Activated naive CD4-positive, alpha-beta T cell treated with anti-CD3 and anti-CD28 coated beads for 36 hours (primary cell): ENCODE data around the gene PDS5A. TPM values are rescaled to one million over a fixed set of nuclear protein-coding genes. Genes with fewer than 3 reads are reported as not detected.
"Not testable (repeated sequence)": the region's sequence is repeated elsewhere in the genome, so short reads cannot be mapped to it uniquely, and the experiment has no call there.

Experiments
- CTCF ChIA-PET: fragments of 350-600 bp; sonication (Branson Sonifier 250); formaldehyde crosslinking; loops from one replicate; lab custom pipeline; 2021; ENCODE audit warnings: antibody characterized with exemption; lab: Charles Lee
- DNase-seq: peaks from one replicate; pipeline ENCODE4 v3.0.0-alpha.2; 2020
- H3K27ac Mint-ChIP-seq: one replicate; pipeline ENCODE4 v1.8.0; 2021; ENCODE audit warnings: mild to moderate bottlenecking, mixed read lengths
- H3K27me3 Mint-ChIP-seq: one replicate; pipeline ENCODE4 v1.8.0; 2021; ENCODE audit warnings: low read depth, mixed read lengths
- H3K36me3 Mint-ChIP-seq: one replicate; pipeline ENCODE4 v1.8.0; 2021; ENCODE audit warnings: low read depth, mixed read lengths
- H3K4me1 Mint-ChIP-seq: one replicate; pipeline ENCODE4 v1.8.0; 2021; ENCODE audit warnings: low read depth, mixed read lengths
- H3K4me3 Mint-ChIP-seq: one replicate; pipeline ENCODE4 v1.8.0; 2021; ENCODE audit warnings: mild to moderate bottlenecking, moderate library complexity, mixed read lengths
- H3K9me3 Mint-ChIP-seq: one replicate; pipeline ENCODE4 v1.8.0; 2021; ENCODE audit warnings: mixed read lengths
- intact Hi-C: fragments of 100-400 bp; cut with micrococcal nuclease; formaldehyde crosslinking; loops from one replicate; pipeline ENCODE4 v1.15.1; 2023
- total RNA-seq, 2 experiments: library from RNA; stranded (reverse); gene quantifications; one replicate each; pipeline ENCODE4 v1.2.3, GENCODE V29; 2021

PDS5A gene, protein sequence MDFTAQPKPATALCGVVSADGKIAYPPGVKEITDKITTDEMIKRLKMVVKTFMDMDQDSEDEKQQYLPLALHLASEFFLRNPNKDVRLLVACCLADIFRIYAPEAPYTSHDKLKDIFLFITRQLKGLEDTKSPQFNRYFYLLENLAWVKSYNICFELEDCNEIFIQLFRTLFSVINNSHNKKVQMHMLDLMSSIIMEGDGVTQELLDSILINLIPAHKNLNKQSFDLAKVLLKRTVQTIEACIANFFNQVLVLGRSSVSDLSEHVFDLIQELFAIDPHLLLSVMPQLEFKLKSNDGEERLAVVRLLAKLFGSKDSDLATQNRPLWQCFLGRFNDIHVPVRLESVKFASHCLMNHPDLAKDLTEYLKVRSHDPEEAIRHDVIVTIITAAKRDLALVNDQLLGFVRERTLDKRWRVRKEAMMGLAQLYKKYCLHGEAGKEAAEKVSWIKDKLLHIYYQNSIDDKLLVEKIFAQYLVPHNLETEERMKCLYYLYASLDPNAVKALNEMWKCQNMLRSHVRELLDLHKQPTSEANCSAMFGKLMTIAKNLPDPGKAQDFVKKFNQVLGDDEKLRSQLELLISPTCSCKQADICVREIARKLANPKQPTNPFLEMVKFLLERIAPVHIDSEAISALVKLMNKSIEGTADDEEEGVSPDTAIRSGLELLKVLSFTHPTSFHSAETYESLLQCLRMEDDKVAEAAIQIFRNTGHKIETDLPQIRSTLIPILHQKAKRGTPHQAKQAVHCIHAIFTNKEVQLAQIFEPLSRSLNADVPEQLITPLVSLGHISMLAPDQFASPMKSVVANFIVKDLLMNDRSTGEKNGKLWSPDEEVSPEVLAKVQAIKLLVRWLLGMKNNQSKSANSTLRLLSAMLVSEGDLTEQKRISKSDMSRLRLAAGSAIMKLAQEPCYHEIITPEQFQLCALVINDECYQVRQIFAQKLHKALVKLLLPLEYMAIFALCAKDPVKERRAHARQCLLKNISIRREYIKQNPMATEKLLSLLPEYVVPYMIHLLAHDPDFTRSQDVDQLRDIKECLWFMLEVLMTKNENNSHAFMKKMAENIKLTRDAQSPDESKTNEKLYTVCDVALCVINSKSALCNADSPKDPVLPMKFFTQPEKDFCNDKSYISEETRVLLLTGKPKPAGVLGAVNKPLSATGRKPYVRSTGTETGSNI (N-terminal part only)
- total RNA-seq, result 10 to 100 TPM; 86.8 to 89.1 TPM

- Mint-ChIP-seq H3K4me1 (peaks cover 33% of the 10 kb centered on the region), H3K27me3 (no peaks in the 10 kb centered on the region), H3K4me3 (peak within 1 kb of the TSS; percentile 93), H3K27ac (peak within 1 kb of the TSS; percentile 96), H3K9me3 (no peaks in the 10 kb centered on the region), H3K36me3 (peaks cover 29% of the 10 kb centered on the region)
- intact Hi-C loops, result loop anchor here (1.0 to 5.0 kb wide), 13 partner anchors 47 to 1075 kb away; partner anchors contain the start of genes LIAS, RHOH, RPL9 and SMIM14
- DNase-seq, result peak; percentile 91
- CTCF ChIA-PET, result interaction anchor here (0.6 to 1.7 kb wide), 15 partner anchors 11 to 633 kb away, joined by 3 to 11 read pairs (median 3); partner anchors contain the start of genes UBE2K and UGDH
These were observed at the start of gene PDS5A for GRCh38 chr4:39977489-39978377. PDS5A (minus strand) TSS chr4:39977911; CDS start chr4:39976577, 1,334 bp downstream.

DNA sequence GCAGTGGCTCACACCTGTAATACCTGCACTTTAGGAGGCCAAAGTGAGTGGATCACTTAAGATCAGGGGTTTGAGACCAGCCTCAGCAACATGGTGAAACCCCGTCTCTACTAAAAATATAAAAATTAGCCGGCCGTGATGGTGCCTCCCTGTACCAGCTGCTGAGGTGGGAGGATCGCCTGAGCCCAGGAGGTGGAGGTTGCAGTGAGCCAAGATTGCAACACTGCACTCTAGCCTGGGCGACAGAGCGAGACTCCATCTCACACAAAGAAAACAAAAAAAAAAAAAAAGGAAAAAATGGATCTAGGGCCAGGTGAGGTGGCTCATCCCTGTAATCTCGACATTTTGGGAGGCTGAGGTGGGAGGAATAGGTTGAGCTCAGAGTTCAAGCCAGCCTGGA lies 46.3 kb upstream of the PDS5A start:
- H3K36me3 Mint-ChIP-seq, DNase-seq, H3K27me3 Mint-ChIP-seq, H3K4me1 Mint-ChIP-seq, H3K4me3 Mint-ChIP-seq, CTCF ChIA-PET, H3K27ac Mint-ChIP-seq, intact Hi-C loops, H3K9me3 Mint-ChIP-seq: not testable (repeated sequence)

GRCh38 chr4:40021116-40021515 lies 43.4 kb upstream of the PDS5A start:
- H3K36me3 Mint-ChIP-seq, H3K4me1 Mint-ChIP-seq, intact Hi-C loops, H3K4me3 Mint-ChIP-seq, DNase-seq, H3K9me3 Mint-ChIP-seq, H3K27ac Mint-ChIP-seq, CTCF ChIA-PET, H3K27me3 Mint-ChIP-seq: not testable (repeated sequence)

DNA sequence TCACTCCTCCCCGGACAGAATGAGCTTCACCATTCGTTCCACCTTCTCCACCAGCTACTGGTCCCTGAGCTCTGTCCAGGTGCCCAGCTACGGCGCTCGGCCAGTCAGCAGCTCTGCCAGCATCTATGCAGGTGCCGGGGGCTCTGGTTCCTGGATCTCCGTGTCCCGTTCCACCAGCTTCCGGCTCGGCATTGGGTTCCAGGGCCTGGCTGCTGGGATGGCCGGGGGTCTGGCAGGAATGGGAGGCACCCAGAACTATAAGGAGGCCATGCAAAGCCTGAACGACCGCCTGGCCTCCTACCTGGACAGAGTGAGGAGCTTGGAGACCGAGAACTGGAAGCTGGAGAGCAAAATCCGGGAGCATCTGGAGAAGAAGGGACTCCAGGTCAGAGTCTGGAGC lies 42.5 kb upstream of the PDS5A start:
- CTCF ChIA-PET, result interaction anchor here (0.6 to 1.0 kb wide), 2 partner anchors 9 to 305 kb away, joined by 6 to 7 read pairs; no protein-coding TSS in a partner anchor
- Mint-ChIP-seq H3K36me3 (no peaks in the 10 kb centered on the region), H3K27ac (no peak overlapping the region), H3K27me3 (no peaks in the 10 kb centered on the region), H3K4me3 (no peak overlapping the region), H3K4me1 (no peaks in the 10 kb centered on the region), H3K9me3 (no peaks in the 10 kb centered on the region)
- DNase-seq, result no peak
- intact Hi-C loops, result no loop called here

GRCh38 chr4:40016007-40016406 lies 38.3 kb upstream of the PDS5A start:
- intact Hi-C loops, result no loop called here
- CTCF ChIA-PET, result no interaction called here
- no peaks in the 10 kb centered on the region for H3K4me1 Mint-ChIP-seq
- H3K27me3 Mint-ChIP-seq, result no peaks in the 10 kb centered on the region
- H3K4me3 Mint-ChIP-seq, result no peak overlapping the region
- H3K27ac Mint-ChIP-seq, result no peak overlapping the region
- H3K9me3 Mint-ChIP-seq, result no peaks in the 10 kb centered on the region
- no peak for DNase-seq
- no peaks in the 10 kb centered on the region for H3K36me3 Mint-ChIP-seq

GRCh38 chr4:40003986-40004385 lies 26.3 kb upstream of the PDS5A start:
- no peaks in the 10 kb centered on the region for H3K27me3 Mint-ChIP-seq
- no peak overlapping the region for H3K4me3 Mint-ChIP-seq
- intact Hi-C loops, result no loop called here
- no peak for DNase-seq
- CTCF ChIA-PET, result no interaction called here
- no peaks in the 10 kb centered on the region for H3K9me3 Mint-ChIP-seq
- H3K27ac Mint-ChIP-seq, result no peak overlapping the region
- H3K4me1 Mint-ChIP-seq, result no peaks in the 10 kb centered on the region
- no peaks in the 10 kb centered on the region for H3K36me3 Mint-ChIP-seq

- no peak overlapping the region for H3K4me3 Mint-ChIP-seq
- intact Hi-C loops, result no loop called here
- no peak for DNase-seq
- no peaks in the 10 kb centered on the region for H3K27me3 Mint-ChIP-seq
- H3K36me3 Mint-ChIP-seq, result no peaks in the 10 kb centered on the region
- H3K9me3 Mint-ChIP-seq, result no peaks in the 10 kb centered on the region
- no peak overlapping the region for H3K27ac Mint-ChIP-seq
- CTCF ChIA-PET, result no interaction called here
- H3K4me1 Mint-ChIP-seq, result no peaks in the 10 kb centered on the region
These were observed 23.0 kb upstream of the PDS5A start for GRCh38 chr4:40000711-40001110.

GRCh38 chr4:39998659-39999345 lies 21.1 kb upstream of the PDS5A start:
- intact Hi-C loops, result no loop called here
- Mint-ChIP-seq H3K27ac (no peak overlapping the region), H3K36me3 (no peaks in the 10 kb centered on the region), H3K4me3 (no peak overlapping the region), H3K4me1 (no peaks in the 10 kb centered on the region), H3K9me3 (no peaks in the 10 kb centered on the region), H3K27me3 (no peaks in the 10 kb centered on the region)
- CTCF ChIA-PET, result interaction anchor here (0.6 kb wide), 2 partner anchors 13 to 512 kb away, joined by 3 to 5 read pairs; no protein-coding TSS in a partner anchor
- no peak for DNase-seq

GRCh38 chr4:39996811-39997210 lies 19.1 kb upstream of the PDS5A start:
- Mint-ChIP-seq H3K36me3 (no peaks in the 10 kb centered on the region), H3K4me1 (no peaks in the 10 kb centered on the region), H3K4me3 (no peak overlapping the region), H3K27me3 (no peaks in the 10 kb centered on the region), H3K9me3 (no peaks in the 10 kb centered on the region), H3K27ac (no peak overlapping the region)
- CTCF ChIA-PET, result no interaction called here
- intact Hi-C loops, result no loop called here
- DNase-seq, result no peak

DNA sequence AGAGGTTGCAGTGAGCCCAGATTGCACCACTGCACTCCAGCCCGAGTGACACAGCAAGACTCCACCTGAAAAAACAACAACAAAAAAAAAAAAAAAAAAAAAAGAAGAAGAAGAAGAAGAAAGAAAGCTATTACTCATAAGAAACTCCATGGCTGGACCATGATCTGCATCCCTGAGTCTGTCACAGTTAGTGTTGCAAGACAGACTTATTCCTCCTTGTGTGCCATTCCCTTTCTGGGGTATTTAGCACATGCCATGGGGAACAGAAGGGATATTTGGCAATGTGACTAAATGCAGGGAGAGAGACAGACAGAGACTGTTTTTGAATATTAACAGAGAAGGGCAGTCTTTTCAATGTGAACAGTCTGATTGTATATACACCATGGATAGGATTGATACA lies 16.7 kb upstream of the PDS5A start:
- Mint-ChIP-seq H3K27me3 (no peaks in the 10 kb centered on the region), H3K36me3 (no peaks in the 10 kb centered on the region), H3K9me3 (no peaks in the 10 kb centered on the region), H3K4me1 (no peaks in the 10 kb centered on the region), H3K4me3 (no peak overlapping the region), H3K27ac (no peak overlapping the region)
- CTCF ChIA-PET, result no interaction called here
- intact Hi-C loops, result no loop called here
- no peak for DNase-seq

GRCh38 chr4:39989381-39989780 lies 11.7 kb upstream of the PDS5A start:
- intact Hi-C loops, H3K27ac Mint-ChIP-seq, H3K9me3 Mint-ChIP-seq, DNase-seq, H3K36me3 Mint-ChIP-seq, H3K4me3 Mint-ChIP-seq, H3K27me3 Mint-ChIP-seq, H3K4me1 Mint-ChIP-seq: not testable (repeated sequence)
- CTCF ChIA-PET, result interaction anchor here (0.7 kb wide), 1 partner anchor 11 kb away, joined by 3 read pairs; no protein-coding TSS in a partner anchor
